HCT116 (cell line): ENCODE data around the gene GAS2L2. TPM values are rescaled to one million over a fixed set of nuclear protein-coding genes. Genes with fewer than 3 reads are reported as not detected.
A peak's percentile ranks its signal among the peaks of the same experiment; 100 is the strongest.

Experiments
- ATAC-seq: fragments of 200-7000 bp; cut with Tn5 transposase; 2 replicates; pipeline ENCODE4 v1.9.1; 2020; ENCODE audit warnings: mild to moderate bottlenecking, moderate library complexity
- BruUV-seq: library from RNA; stranded (reverse); fragments of 400-500 nt; replicated peaks from 2 replicates; lab custom pipeline; 2021; lab: Mats Ljungman, UMichigan
- CTCF ChIA-PET: fragments of 300-600 bp; sonication (Branson Sonifier 250); formaldehyde crosslinking; loops from one replicate; lab custom pipeline; 2021; ENCODE audit warnings: antibody characterized with exemption; lab: Charles Lee
- POLR2A ChIA-PET: fragments of 300-600, 350-600 bp; sonication (Branson Sonifier 250); formaldehyde crosslinking; loops from one replicate; lab custom pipeline; 2021; ENCODE audit warnings: antibody characterized with exemption; lab: Charles Lee
- RAD21 ChIA-PET, 2 experiments: fragments of 300-600 bp; sonication (Branson Sonifier 250); formaldehyde crosslinking; loops; one replicate each; lab custom pipeline; 2023; ENCODE audit warnings: low total read pairs in 2 of 2; ENCODE audit not compliant: uncharacterized antibody in 2 of 2, unreplicated experiment in 2 of 2, low non-redundant PET in 1 of 2; lab: Charles Lee
- DNase-seq: peaks from one replicate; pipeline ENCODE4 v3.0.0-alpha.2; 2010; ENCODE audit warnings: low read depth, low spot score
- H2AFZ ChIP-seq: fragments of 200-600 bp; shearing (Covaris generic), sonication (generic); 2 replicates; pipeline ENCODE4 v1.6.1; 2017; ENCODE audit warnings: low read depth, mixed run types, mixed read lengths, antibody characterized with exemption, low read length; ENCODE audit not compliant: poor library complexity, severe bottlenecking
- H3K27ac ChIP-seq: 2 replicates; pipeline ENCODE4 v1.5.1; 2012; ENCODE audit warnings: low read depth, low read length
- H3K27me3 ChIP-seq: fragments of 200-600 bp; sonication (generic); 2 replicates; pipeline ENCODE4 v1.6.1; 2016; ENCODE audit warnings: mixed run types, low read length, mixed read lengths; ENCODE audit not compliant: insufficient read depth
- H3K36me3 ChIP-seq, 2 experiments: fragments of 200-500 bp in 1 of 2; fragments of 200-600 bp in 1 of 2; sonication (Bioruptor generic) in 1 of 2; sonication (generic) in 1 of 2; 2 replicates each; pipeline versions ENCODE4 v1.5.1 to v1.6.1; 2014 to 2016; ENCODE audit warnings: low read length in 2 of 2, inconsistent platforms in 1 of 2, mixed read lengths in 1 of 2, mixed run types in 1 of 2; ENCODE audit not compliant: insufficient read depth in 2 of 2, control insufficient read depth in 1 of 2
- H3K4me1 ChIP-seq, 2 experiments: fragments of 200-600 bp in 1 of 2; sonication (generic) in 1 of 2; 2 replicates each; pipeline versions ENCODE4 v1.5.1 to v1.6.1; 2012 to 2017; ENCODE audit warnings: low read length in 2 of 2, inconsistent platforms in 1 of 2, mild to moderate bottlenecking in 1 of 2, mixed read lengths in 1 of 2, mixed run types in 1 of 2, moderate library complexity in 1 of 2; ENCODE audit not compliant: insufficient read depth in 2 of 2, control insufficient read depth in 1 of 2
- H3K4me2 ChIP-seq: fragments of 200-600 bp; sonication (generic); 2 replicates; pipeline ENCODE4 v1.6.1; 2017; ENCODE audit warnings: mixed run types, low read length, mixed read lengths
- H3K4me3 ChIP-seq, 2 experiments: fragments of 200-600 bp in 1 of 2; sonication (generic) in 1 of 2; replicated peaks in 1 of 2; 2 replicates each; pipeline ENCODE4 v1.5.1; 2011 to 2016; ENCODE audit warnings: low read length in 2 of 2, control low read depth in 1 of 2, low read depth in 1 of 2, mild to moderate bottlenecking in 1 of 2, mixed read lengths in 1 of 2, mixed run types in 1 of 2
- H3K79me2 ChIP-seq: fragments of 200-600 bp; sonication (generic); 2 replicates; pipeline ENCODE4 v1.6.1; 2017; ENCODE audit warnings: mild to moderate bottlenecking, mixed run types, low read length, moderate library complexity, mixed read lengths; ENCODE audit not compliant: insufficient read depth
- H3K9ac ChIP-seq: fragments of 200-600 bp; sonication (generic); 2 replicates; pipeline ENCODE4 v1.6.1; 2016; ENCODE audit warnings: low read length, mixed read lengths
- H3K9me2 ChIP-seq: fragments of 200-600 bp; sonication (generic), shearing (Covaris generic); 2 replicates; pipeline ENCODE4 v1.6.1; 2017; ENCODE audit warnings: mixed run types, mild to moderate bottlenecking, moderate library complexity; ENCODE audit not compliant: insufficient read depth
- H3K9me3 ChIP-seq, 2 experiments: fragments of 200-500 bp in 1 of 2; fragments of 200-600 bp in 1 of 2; sonication (Bioruptor generic) in 1 of 2; sonication (generic) in 1 of 2; 2 replicates each; pipeline ENCODE4 v1.6.1; 2014 to 2017; ENCODE audit warnings: low read length in 2 of 2, mixed read lengths in 2 of 2, inconsistent platforms in 1 of 2, low read depth in 1 of 2, mild to moderate bottlenecking in 1 of 2, mixed run types in 1 of 2, moderate library complexity in 1 of 2; ENCODE audit not compliant: control insufficient read depth in 1 of 2, insufficient read depth in 1 of 2
- H4K20me1 ChIP-seq: fragments of 200-600 bp; sonication (generic), shearing (Covaris generic); 2 replicates; pipeline ENCODE4 v1.6.1; 2017; ENCODE audit warnings: mixed run types, mild to moderate bottlenecking, moderate library complexity; ENCODE audit not compliant: insufficient read depth
- ATF3 ChIP-seq: IDR thresholded peaks from 2 replicates; pipeline ENCODE4 v1.6.1; 2012
- CBX3 ChIP-seq: IDR thresholded peaks from 2 replicates; pipeline ENCODE4 v1.6.1; 2012; ENCODE audit warnings: low read depth
- CEBPB ChIP-seq: IDR thresholded peaks from 2 replicates; pipeline ENCODE4 v1.6.1; 2012; ENCODE audit warnings: low read depth
- EGR1 ChIP-seq: IDR thresholded peaks from 2 replicates; pipeline ENCODE4 v1.6.1; 2012; ENCODE audit warnings: low read depth
- EZH2 ChIP-seq: fragments of 200-600 bp; sonication (generic); IDR thresholded peaks from 2 replicates; pipeline ENCODE4 v1.6.1; 2017; ENCODE audit warnings: antibody characterized with exemption, mixed run types
- EZH2phosphoT487 ChIP-seq: fragments of 200-600 bp; IDR thresholded peaks from 2 replicates; pipeline ENCODE4 v1.6.1; 2018; ENCODE audit warnings: antibody characterized with exemption, borderline replicate concordance
- FOSL1 ChIP-seq: IDR thresholded peaks from 2 replicates; pipeline ENCODE4 v1.6.1; 2012; ENCODE audit warnings: low read depth
- JUND ChIP-seq: IDR thresholded peaks from 2 replicates; pipeline ENCODE4 v1.6.1; 2012
- POLR2AphosphoS5 ChIP-seq: IDR thresholded peaks from 2 replicates; pipeline ENCODE4 v1.6.1; 2011; ENCODE audit warnings: mild to moderate bottlenecking, low read depth, low read length, moderate library complexity
- RAD21 ChIP-seq: IDR thresholded peaks from 2 replicates; pipeline ENCODE4 v1.6.1; 2012; ENCODE audit warnings: low read depth, mild to moderate bottlenecking
- SIN3A ChIP-seq: IDR thresholded peaks from 2 replicates; pipeline ENCODE4 v1.6.1; 2012; ENCODE audit warnings: low read depth
- SP1 ChIP-seq: IDR thresholded peaks from 2 replicates; pipeline ENCODE4 v1.6.1; 2012; ENCODE audit warnings: low read depth
- SRF ChIP-seq: IDR thresholded peaks from 2 replicates; pipeline ENCODE4 v1.6.1; 2012; ENCODE audit warnings: low read depth
- ZFX ChIP-seq: fragments of 450-650 bp; IDR thresholded peaks from 2 replicates; pipeline ENCODE4 v1.6.1; 2017
- ZNF274 ChIP-seq: fragments of 200-500 bp; sonication (Bioruptor generic); IDR thresholded peaks from 2 replicates; pipeline ENCODE4 v1.6.1; 2014; ENCODE audit warnings: mild to moderate bottlenecking, low read depth, low read length, inconsistent platforms
- intact Hi-C: fragments of 100-400 bp; cut with micrococcal nuclease; formaldehyde crosslinking; loops from 2 replicates; pipeline ENCODE4 v1.10.0; 2022
- total RNA-seq: library from RNA; stranded (reverse); gene quantifications from one replicate; pipeline ENCODE4 v1.2.1, GENCODE V29; 2021; ENCODE audit not compliant: unreplicated experiment
- TF ChIP-seq, protein P1 (sequence below): IDR thresholded peaks from 2 replicates; pipeline ENCODE4 v1.6.1; 2012; ENCODE audit warnings: low read depth
- TF ChIP-seq, protein P2 (sequence below): IDR thresholded peaks from 2 replicates; pipeline ENCODE4 v1.6.1; 2012

The GAS2L2 gene
- total RNA-seq, 1 experiment from 2014 or later = not detected

DNA sequence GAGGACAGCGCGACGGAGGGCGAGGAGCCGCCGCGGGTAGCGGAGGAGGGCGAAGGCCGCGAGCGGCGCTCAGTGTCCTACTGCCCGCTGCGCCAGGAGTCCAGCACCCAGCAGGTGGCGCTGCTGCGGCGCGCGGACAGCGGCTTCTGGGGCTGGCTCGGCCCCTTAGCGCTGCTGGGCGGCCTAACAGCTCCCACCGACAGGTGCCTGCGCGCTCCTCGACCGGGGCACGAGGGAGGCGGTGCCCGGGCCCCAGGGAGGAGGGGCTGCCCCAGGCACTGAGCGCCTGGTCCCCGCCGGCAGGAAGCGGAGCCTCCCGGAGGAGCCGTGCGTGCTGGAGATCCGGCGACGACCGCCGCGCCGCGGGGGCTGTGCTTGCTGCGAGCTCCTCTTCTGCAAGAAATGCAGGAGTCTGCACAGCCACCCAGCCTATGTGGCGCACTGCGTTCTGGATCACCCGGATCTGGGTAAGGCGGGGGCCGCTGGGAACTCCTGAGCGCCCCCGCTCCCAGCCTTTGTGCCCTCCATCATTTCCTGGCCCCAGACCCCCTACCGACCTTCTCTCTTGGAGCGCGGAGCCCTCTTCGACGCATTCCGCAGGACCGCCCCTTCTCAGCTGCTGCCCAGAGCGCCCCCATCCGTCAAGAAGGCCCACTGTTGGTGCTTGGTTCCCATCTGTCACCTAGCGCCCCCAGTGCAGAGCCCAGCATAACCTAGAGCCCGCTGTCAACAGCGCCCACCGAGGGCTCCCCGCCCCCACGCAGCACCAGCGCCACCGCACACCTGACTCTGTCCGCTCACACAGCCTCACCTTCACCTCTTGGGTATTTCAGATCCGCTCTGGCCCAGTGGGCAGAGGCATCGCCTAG is 11.3 kb upstream of the GAS2L2 start (continued):
- no peak for TF ChIP-seq ZNF274

DNA sequence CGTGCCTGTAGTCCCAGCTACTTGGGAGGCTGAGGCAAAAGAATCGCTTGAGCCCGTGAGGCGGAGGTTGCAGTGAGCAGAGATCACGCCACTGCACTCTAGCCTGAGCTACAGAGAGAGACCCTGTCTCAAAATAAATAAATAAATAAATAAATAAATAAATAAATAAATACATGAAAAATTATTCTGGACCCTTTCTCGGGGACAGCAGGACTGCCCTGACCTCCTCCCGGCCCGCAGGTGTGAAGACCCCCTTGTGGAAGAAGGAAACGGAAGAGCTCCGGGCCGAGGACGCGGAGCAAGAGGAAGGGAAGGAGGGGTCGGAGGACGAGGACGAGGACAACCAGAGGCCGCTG is 10.7 kb upstream of the GAS2L2 start:
- POLR2A ChIA-PET = interaction anchor here (1.2 to 3.3 kb wide), 3 partner anchors 25 to 45 kb away, joined by 3 to 41 read pairs (median 4); partner anchors contain the start of gene TAF15
- CTCF ChIA-PET = interaction anchor here (0.6 to 5.1 kb wide), 31 partner anchors 8 to 783 kb away, joined by 3 to 76 read pairs (median 4); partner anchors contain the start of genes AP2B1, MMP28, PEX12 and TAF15
- no peak for DNase-seq
- peak overlapping the region; percentile 72 for H3K4me2 ChIP-seq
- RAD21 ChIA-PET = interaction anchor here (1.0 to 1.2 kb wide), 5 partner anchors 16 to 185 kb away, joined by 3 to 10 read pairs (median 7); partner anchors contain the start of genes TAF15 (in 2 of the 2) and PEX12 (in 1 of the 2)
- H4K20me1 ChIP-seq = no peaks in the 10 kb centered on the region
- H3K27ac ChIP-seq = no peak overlapping the region; the same call in 1 of the 2 replicates
- no peaks in the 10 kb centered on the region for H3K36me3 ChIP-seq
- TF ChIP-seq CBX3 = no peak
- TF ChIP-seq ATF3 = no peak
- TF ChIP-seq CEBPB = no peak
- no peak for TF ChIP-seq RAD21
- no peak for TF ChIP-seq ZNF274
- TF ChIP-seq EZH2phosphoT487 = no peak
- no peak for TF ChIP-seq ZFX
- TF ChIP-seq POLR2AphosphoS5 = no peak
- no peak for TF ChIP-seq SIN3A
- no peak for TF ChIP-seq EGR1
- TF ChIP-seq, protein P1, sequence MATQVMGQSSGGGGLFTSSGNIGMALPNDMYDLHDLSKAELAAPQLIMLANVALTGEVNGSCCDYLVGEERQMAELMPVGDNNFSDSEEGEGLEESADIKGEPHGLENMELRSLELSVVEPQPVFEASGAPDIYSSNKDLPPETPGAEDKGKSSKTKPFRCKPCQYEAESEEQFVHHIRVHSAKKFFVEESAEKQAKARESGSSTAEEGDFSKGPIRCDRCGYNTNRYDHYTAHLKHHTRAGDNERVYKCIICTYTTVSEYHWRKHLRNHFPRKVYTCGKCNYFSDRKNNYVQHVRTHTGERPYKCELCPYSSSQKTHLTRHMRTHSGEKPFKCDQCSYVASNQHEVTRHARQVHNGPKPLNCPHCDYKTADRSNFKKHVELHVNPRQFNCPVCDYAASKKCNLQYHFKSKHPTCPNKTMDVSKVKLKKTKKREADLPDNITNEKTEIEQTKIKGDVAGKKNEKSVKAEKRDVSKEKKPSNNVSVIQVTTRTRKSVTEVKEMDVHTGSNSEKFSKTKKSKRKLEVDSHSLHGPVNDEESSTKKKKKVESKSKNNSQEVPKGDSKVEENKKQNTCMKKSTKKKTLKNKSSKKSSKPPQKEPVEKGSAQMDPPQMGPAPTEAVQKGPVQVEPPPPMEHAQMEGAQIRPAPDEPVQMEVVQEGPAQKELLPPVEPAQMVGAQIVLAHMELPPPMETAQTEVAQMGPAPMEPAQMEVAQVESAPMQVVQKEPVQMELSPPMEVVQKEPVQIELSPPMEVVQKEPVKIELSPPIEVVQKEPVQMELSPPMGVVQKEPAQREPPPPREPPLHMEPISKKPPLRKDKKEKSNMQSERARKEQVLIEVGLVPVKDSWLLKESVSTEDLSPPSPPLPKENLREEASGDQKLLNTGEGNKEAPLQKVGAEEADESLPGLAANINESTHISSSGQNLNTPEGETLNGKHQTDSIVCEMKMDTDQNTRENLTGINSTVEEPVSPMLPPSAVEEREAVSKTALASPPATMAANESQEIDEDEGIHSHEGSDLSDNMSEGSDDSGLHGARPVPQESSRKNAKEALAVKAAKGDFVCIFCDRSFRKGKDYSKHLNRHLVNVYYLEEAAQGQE = no peak
- no peak for TF ChIP-seq FOSL1
- TF ChIP-seq EZH2 = no peak
- TF ChIP-seq, protein P2, sequence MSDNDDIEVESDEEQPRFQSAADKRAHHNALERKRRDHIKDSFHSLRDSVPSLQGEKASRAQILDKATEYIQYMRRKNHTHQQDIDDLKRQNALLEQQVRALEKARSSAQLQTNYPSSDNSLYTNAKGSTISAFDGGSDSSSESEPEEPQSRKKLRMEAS = no peak
- TF ChIP-seq SP1 = no peak
- TF ChIP-seq JUND = no peak
- TF ChIP-seq SRF = no peak
- H3K79me2 ChIP-seq = no peaks in the 10 kb centered on the region
- H3K9ac ChIP-seq = no peak overlapping the region
- H3K27me3 ChIP-seq = no peaks in the 10 kb centered on the region
- peaks cover 5 to 12% of the 10 kb centered on the region in 2 experiments; a peak in 3 of 4 replicates for H3K4me1 ChIP-seq
- peak overlapping the region in 1 of 2 experiments; percentile 35; a peak in 2 of 4 replicates for H3K4me3 ChIP-seq
- intact Hi-C loops = loop anchor here (1.0 kb wide), 2 partner anchors 41 to 46 kb away; partner anchors contain the start of gene TAF15
- ATAC-seq = no peak
- BruUV-seq = no TSS peak
- no peaks in the 10 kb centered on the region for H3K9me3 ChIP-seq
- H3K9me2 ChIP-seq = no peaks in the 10 kb centered on the region
- H2AFZ ChIP-seq = peak overlapping the region; percentile 74
